OCI-LY7 (cell line): Measurements from ENCODE around the gene TNS1. TPM values are rescaled to one million over a fixed set of nuclear protein-coding genes. Genes with fewer than 3 reads are reported as not detected.
"Not testable (repeated sequence)": the region's sequence is repeated elsewhere in the genome, so short reads cannot be mapped to it uniquely, and the experiment has no call there.

Experiments
- BruUV-seq: library from RNA; stranded (reverse); fragments of 400-500 nt; replicated peaks from 2 replicates; lab custom pipeline; 2021; lab: Mats Ljungman, UMichigan
- CTCF ChIA-PET: fragments of 300-600 bp; sonication (Branson Sonifier 250); formaldehyde crosslinking; loops from one replicate; lab custom pipeline; 2022; ENCODE audit warnings: antibody characterized with exemption; ENCODE audit not compliant: unreplicated experiment; lab: Charles Lee
- POLR2A ChIA-PET: fragments of 300-600 bp; sonication (Branson Sonifier 250); formaldehyde crosslinking; loops from one replicate; lab custom pipeline; 2022; ENCODE audit warnings: antibody characterized with exemption; lab: Charles Lee
- DNase-seq: peaks from one replicate; pipeline ENCODE4 v3.0.0-alpha.2; 2015; ENCODE audit warnings: low spot score
- H2AFZ ChIP-seq: fragments of 200-600 bp; sonication (generic), shearing (Covaris generic); 2 replicates; pipeline ENCODE4 v1.6.1; 2014; ENCODE audit warnings: mild to moderate bottlenecking, antibody characterized with exemption, low read length, moderate library complexity
- H3K27ac ChIP-seq: fragments of 200-600 bp; sonication (generic); 2 replicates; pipeline ENCODE4 v1.5.1; 2014; ENCODE audit warnings: mixed run types, low read depth, mild to moderate bottlenecking, moderate library complexity, low read length, inconsistent platforms; ENCODE audit not compliant: poor library complexity, severe bottlenecking
- H3K36me3 ChIP-seq: fragments of 200-600 bp; sonication (generic); 2 replicates; pipeline ENCODE4 v1.6.1; 2014; ENCODE audit warnings: mild to moderate bottlenecking, antibody characterized with exemption, low read length, moderate library complexity, mixed read lengths; ENCODE audit not compliant: insufficient read depth
- H3K4me1 ChIP-seq: fragments of 200-600 bp; sonication (generic); 2 replicates; pipeline ENCODE4 v1.5.1; 2014; ENCODE audit warnings: mild to moderate bottlenecking, low read length; ENCODE audit not compliant: insufficient read depth, poor library complexity, severe bottlenecking
- H3K4me2 ChIP-seq: fragments of 200-600 bp; sonication (generic); 2 replicates; pipeline ENCODE4 v1.6.1; 2014; ENCODE audit warnings: mild to moderate bottlenecking, low read length
- H3K4me3 ChIP-seq: fragments of 200-600 bp; sonication (generic); 2 replicates; pipeline ENCODE4 v1.5.1; 2014; ENCODE audit warnings: mild to moderate bottlenecking, low read depth, low read length; ENCODE audit not compliant: poor library complexity, severe bottlenecking
- H3K79me2 ChIP-seq: fragments of 200-600 bp; sonication (generic); 2 replicates; pipeline ENCODE4 v1.6.1; 2016; ENCODE audit warnings: low read depth, mild to moderate bottlenecking, low read length, moderate library complexity, mixed read lengths; ENCODE audit not compliant: insufficient read depth
- H3K9me2 ChIP-seq: fragments of 200-600 bp; sonication (generic); 2 replicates; pipeline ENCODE4 v1.6.1; 2016; ENCODE audit warnings: mild to moderate bottlenecking, low read length, mixed read lengths; ENCODE audit not compliant: insufficient read depth
- H3K9me3 ChIP-seq: fragments of 200-600 bp; sonication (generic); 2 replicates; pipeline ENCODE4 v1.6.1; 2014; ENCODE audit warnings: mild to moderate bottlenecking, mixed run types, low read length, mixed read lengths
- H4K20me1 ChIP-seq: fragments of 200-600 bp; sonication (generic); 2 replicates; pipeline ENCODE4 v1.6.1; 2014; ENCODE audit warnings: mild to moderate bottlenecking, antibody characterized with exemption, low read length, moderate library complexity, mixed read lengths; ENCODE audit not compliant: insufficient read depth
- EZH2phosphoT487 ChIP-seq: fragments of 200-600 bp; sonication (generic); IDR thresholded peaks from 2 replicates; pipeline ENCODE4 v1.6.1; 2018; ENCODE audit warnings: low read depth, borderline replicate concordance, mild to moderate bottlenecking, mixed run types, antibody characterized with exemption, low read length, moderate library complexity, mixed read lengths
- intact Hi-C: fragments of 100-400 bp; cut with micrococcal nuclease; formaldehyde crosslinking; loops from one replicate; pipeline ENCODE4 v1.10.0; 2022; ENCODE audit not compliant: unreplicated experiment
- total RNA-seq, 2 experiments: library from RNA; depleted of rRNA in 1 of 2; stranded (reverse); fragments of >200 nt in 1 of 2; shearing (Covaris generic) in 1 of 2; gene quantifications; 2 replicates each; pipeline ENCODE4 v1.2.3, GENCODE V29; 2014 to 2022
- TF ChIP-seq, protein P1 (sequence below): fragments of 200-600 bp; sonication (generic); conservative IDR thresholded peaks from 2 replicates; pipeline ENCODE4 v1.5.1; 2014; ENCODE audit warnings: mild to moderate bottlenecking, antibody characterized with exemption, low read length, moderate library complexity, mixed read lengths

The TNS1 gene
- total RNA-seq, 2 experiments from 2014 or later, result not detected

DNA sequence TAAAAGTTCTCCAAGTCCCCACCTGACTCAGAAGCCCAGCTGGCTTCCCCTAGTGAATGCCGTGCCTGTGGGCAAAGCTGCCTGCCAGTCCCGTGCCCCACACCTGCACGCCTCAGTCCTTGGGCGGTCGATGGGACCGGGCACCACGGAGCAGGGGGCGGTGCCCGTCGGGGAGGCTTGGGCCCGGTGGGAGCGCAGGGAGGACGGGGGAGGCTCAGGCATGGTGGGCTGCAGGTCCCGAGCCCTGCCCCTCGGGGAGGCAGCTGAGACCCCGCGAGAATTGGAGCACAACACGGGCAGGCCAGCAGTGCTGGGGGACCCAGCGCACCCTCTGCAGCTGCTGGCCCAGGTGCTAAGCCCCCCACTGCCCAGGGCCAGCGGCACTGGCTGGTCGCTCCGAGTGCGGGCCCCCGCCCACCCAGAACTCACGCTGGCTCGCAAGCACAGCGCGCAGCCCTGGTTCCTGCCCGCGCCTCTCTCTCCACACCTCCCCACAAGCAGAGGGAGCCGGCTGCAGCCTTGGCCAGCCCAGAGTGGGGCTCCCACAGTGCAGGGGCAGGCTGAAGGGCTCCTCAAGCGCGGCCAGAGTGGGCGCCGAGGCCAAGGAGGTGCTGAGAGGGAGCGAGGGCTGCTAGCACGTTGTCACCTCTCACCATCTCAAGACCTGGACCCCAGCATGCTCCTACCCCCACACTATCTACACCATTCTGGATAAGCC lies 215.5 kb downstream of the TNS1 start:
- POLR2A ChIA-PET, result interaction anchor here (0.6 kb wide), 2 partner anchors 430 to 655 kb away, joined by 3 read pairs; no protein-coding TSS in a partner anchor
- no peaks in the 10 kb centered on the region for H3K9me3 ChIP-seq
- intact Hi-C loops, result no loop called here
- no peak overlapping the region for H3K27ac ChIP-seq
- no peaks in the 10 kb centered on the region for H4K20me1 ChIP-seq
- H2AFZ ChIP-seq, result no peak overlapping the region
- no peak overlapping the region for H3K4me3 ChIP-seq
- no peaks in the 10 kb centered on the region for H3K9me2 ChIP-seq
- no peaks in the 10 kb centered on the region for H3K79me2 ChIP-seq
- no peaks in the 10 kb centered on the region for H3K36me3 ChIP-seq
- no peak for DNase-seq
- no peak overlapping the region for H3K4me2 ChIP-seq
- H3K4me1 ChIP-seq, result no peaks in the 10 kb centered on the region
- no peak for TF ChIP-seq EZH2phosphoT487
- TF ChIP-seq, protein P1, sequence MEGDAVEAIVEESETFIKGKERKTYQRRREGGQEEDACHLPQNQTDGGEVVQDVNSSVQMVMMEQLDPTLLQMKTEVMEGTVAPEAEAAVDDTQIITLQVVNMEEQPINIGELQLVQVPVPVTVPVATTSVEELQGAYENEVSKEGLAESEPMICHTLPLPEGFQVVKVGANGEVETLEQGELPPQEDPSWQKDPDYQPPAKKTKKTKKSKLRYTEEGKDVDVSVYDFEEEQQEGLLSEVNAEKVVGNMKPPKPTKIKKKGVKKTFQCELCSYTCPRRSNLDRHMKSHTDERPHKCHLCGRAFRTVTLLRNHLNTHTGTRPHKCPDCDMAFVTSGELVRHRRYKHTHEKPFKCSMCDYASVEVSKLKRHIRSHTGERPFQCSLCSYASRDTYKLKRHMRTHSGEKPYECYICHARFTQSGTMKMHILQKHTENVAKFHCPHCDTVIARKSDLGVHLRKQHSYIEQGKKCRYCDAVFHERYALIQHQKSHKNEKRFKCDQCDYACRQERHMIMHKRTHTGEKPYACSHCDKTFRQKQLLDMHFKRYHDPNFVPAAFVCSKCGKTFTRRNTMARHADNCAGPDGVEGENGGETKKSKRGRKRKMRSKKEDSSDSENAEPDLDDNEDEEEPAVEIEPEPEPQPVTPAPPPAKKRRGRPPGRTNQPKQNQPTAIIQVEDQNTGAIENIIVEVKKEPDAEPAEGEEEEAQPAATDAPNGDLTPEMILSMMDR, result no peak
- CTCF ChIA-PET, result interaction anchor here (0.6 to 1.0 kb wide), 2 partner anchors 15 to 1020 kb away, joined by 3 read pairs; no protein-coding TSS in a partner anchor
- BruUV-seq, result no TSS peak

DNA sequence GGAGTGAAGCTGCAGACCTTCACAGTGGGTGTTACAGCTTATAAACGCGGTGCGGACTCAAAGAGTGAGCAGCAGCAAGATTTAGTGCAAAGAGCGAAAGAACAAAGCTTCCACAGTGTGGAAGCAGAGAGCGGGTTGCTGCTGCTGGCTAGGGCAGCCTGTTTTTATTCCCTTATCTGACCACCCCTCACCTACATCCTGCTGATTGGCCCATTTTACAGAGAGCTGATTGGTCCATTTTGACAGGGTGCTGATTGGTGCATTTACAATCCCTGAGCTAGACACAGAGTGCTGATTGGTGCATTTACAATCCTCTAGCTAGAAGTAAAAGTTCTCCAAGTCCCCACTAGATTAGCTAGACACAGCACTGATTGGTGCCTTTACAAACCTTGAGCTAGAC lies 216.2 kb downstream of the TNS1 start:
- CTCF ChIA-PET, result interaction anchor here (0.6 to 1.2 kb wide), 3 partner anchors 14 to 1019 kb away, joined by 3 read pairs; no protein-coding TSS in a partner anchor
- BruUV-seq, intact Hi-C loops: not testable (repeated sequence)

DNA sequence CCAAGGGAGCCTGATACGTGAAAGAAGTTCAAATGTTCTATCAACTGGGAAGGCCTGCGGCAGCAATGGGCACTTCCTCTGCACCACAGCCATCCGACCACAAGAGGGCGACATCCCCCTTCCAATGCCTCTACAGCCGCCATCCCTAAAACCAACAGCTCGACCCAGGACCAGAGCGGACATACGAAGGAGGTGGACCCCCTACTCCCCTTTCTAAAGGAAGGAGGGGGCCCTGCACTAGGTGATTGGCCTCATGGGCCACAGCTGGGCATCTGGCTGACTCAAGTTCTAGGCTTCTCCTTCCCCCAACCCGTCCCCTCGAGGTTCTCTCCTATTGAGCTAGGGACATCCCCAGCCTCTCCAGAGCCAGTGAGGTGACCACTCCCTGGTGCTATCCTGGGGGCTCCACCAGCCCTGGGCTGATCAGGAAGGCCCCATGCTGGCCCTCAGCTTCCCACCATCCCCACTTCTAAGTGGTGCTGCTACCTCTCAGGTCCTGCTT lies 217.2 kb downstream of the TNS1 start:
- no peaks in the 10 kb centered on the region for H3K9me3 ChIP-seq

More for the DNA sequence above, 216.2 kb downstream of the TNS1 start:
- not testable (repeated sequence) for H3K4me3 ChIP-seq, H3K27ac ChIP-seq, H4K20me1 ChIP-seq, H3K9me3 ChIP-seq, H3K36me3 ChIP-seq, DNase-seq, H2AFZ ChIP-seq, H3K4me2 ChIP-seq, H3K9me2 ChIP-seq, H3K79me2 ChIP-seq, H3K4me1 ChIP-seq
- POLR2A ChIA-PET, result interaction anchor here (0.6 kb wide), 1 partner anchor 429 kb away, joined by 3 read pairs; no protein-coding TSS in a partner anchor

More for the DNA sequence above, 217.2 kb downstream of the TNS1 start:
- intact Hi-C loops, result loop anchor here (1.0 to 2.0 kb wide), 2 partner anchors 101 to 203 kb away; no protein-coding TSS in a partner anchor
- Histone ChIP-seq H3K4me3 (no peak overlapping the region), H3K9me2 (no peaks in the 10 kb centered on the region), H3K79me2 (no peaks in the 10 kb centered on the region), H3K27ac (no peak overlapping the region), H2AFZ (no peak overlapping the region), H4K20me1 (no peaks in the 10 kb centered on the region), H3K4me2 (no peak overlapping the region), H3K36me3 (no peaks in the 10 kb centered on the region), H3K4me1 (no peaks in the 10 kb centered on the region)
- no TSS peak for BruUV-seq
- DNase-seq, result peak; percentile 43
- POLR2A ChIA-PET, result no interaction called here
- TF ChIP-seq, protein P1, result peak; percentile 89
- no peak for TF ChIP-seq EZH2phosphoT487
- CTCF ChIA-PET, result interaction anchor here (0.6 to 1.3 kb wide), 4 partner anchors 10 to 283 kb away, joined by 3 to 6 read pairs (median 4); partner anchors contain the start of gene RUFY4
